Liver (tissue), 3 donors: ENCODE measurements around the gene MEGF6.

ENCODE experiments used
- CTCF ChIP-seq: fragments of 150-350 bp; IDR thresholded peaks from 2 replicates; pipeline ENCODE4 v1.5.1; 2017; ENCODE audit warnings: improper control_type of control experiment, low read depth, low read length; ENCODE audit not compliant: missing input control
- FOXA2 ChIP-seq: IDR thresholded peaks from 2 replicates; pipeline ENCODE4 v1.6.1; 2016; ENCODE audit warnings: antibody characterized with exemption
- RAD21 ChIP-seq, 2 donors: IDR thresholded peaks; 2 replicates each; pipeline ENCODE4 v1.6.1; 2016; ENCODE audit warnings: antibody characterized with exemption in 2 of 2, mild to moderate bottlenecking in 2 of 2
- REST ChIP-seq: IDR thresholded peaks from 2 replicates; pipeline ENCODE4 v1.6.1; 2016; ENCODE audit warnings: antibody characterized with exemption, mild to moderate bottlenecking
- YY1 ChIP-seq: IDR thresholded peaks from 2 replicates; pipeline ENCODE4 v1.6.1; 2016; ENCODE audit warnings: antibody characterized with exemption, mild to moderate bottlenecking
- donor health status: healthy.
- donor health status: healthy.

GRCh38 chr1:3570066-3570986, 41.0 kb downstream of the MEGF6 start:
- TF ChIP-seq FOXA2 (no peak), CTCF (no peak), YY1 (no peak), RAD21 (IDR thresholded peaks at IDR 0.05) (no peak), REST (no peak)
